WTC11 (cell line): ENCODE measurements around the gene STRADB.

Experiments used
- AFF4 ChIP-seq: sonication (generic); formaldehyde crosslinking; IDR thresholded peaks from 2 replicates; pipeline ENCODE4 v1.8.1; 2023; ENCODE audit warnings: mild to moderate bottlenecking, missing genetic modification reagents, borderline replicate concordance
- CREM ChIP-seq: sonication (generic); formaldehyde crosslinking; IDR thresholded peaks from 2 replicates; pipeline ENCODE4 v1.8.1; 2022; ENCODE audit warnings: mild to moderate bottlenecking, missing genetic modification reagents, moderate library complexity
- CTCF ChIP-seq: fragments of 200-600 bp; IDR thresholded peaks from 2 replicates; pipeline ENCODE4 v1.8.0; 2022; ENCODE audit warnings: antibody characterized with exemption
- MAX ChIP-seq: sonication (generic); formaldehyde crosslinking; IDR thresholded peaks from 2 replicates; pipeline ENCODE4 v1.8.0; 2022; ENCODE audit warnings: mild to moderate bottlenecking, missing genetic modification reagents
- PREB ChIP-seq: sonication (generic); formaldehyde crosslinking; IDR thresholded peaks from 2 replicates; pipeline ENCODE4 v1.8.1; 2022; ENCODE audit warnings: mild to moderate bottlenecking, missing genetic modification reagents, moderate library complexity, borderline replicate concordance
- SP1 ChIP-seq: sonication (generic); formaldehyde crosslinking; conservative IDR thresholded peaks from 2 replicates; pipeline ENCODE4 v1.8.1; 2022; ENCODE audit warnings: missing genetic modification reagents
- STAT6 ChIP-seq: sonication (generic); formaldehyde crosslinking; conservative IDR thresholded peaks from 2 replicates; pipeline ENCODE4 v1.8.1; 2023; ENCODE audit warnings: mild to moderate bottlenecking, low read depth, missing genetic modification reagents, moderate library complexity
- TEAD4 ChIP-seq: sonication (generic); formaldehyde crosslinking; IDR thresholded peaks from 2 replicates; pipeline ENCODE4 v1.8.0; 2022; ENCODE audit warnings: mild to moderate bottlenecking, missing genetic modification reagents
- TP53 ChIP-seq: sonication (generic); formaldehyde crosslinking; IDR thresholded peaks from 2 replicates; pipeline ENCODE4 v1.8.1; 2023; ENCODE audit warnings: mild to moderate bottlenecking, missing genetic modification reagents
- USF1 ChIP-seq: sonication (generic); formaldehyde crosslinking; IDR thresholded peaks from 2 replicates; pipeline ENCODE4 v1.8.0; 2022; ENCODE audit warnings: mild to moderate bottlenecking, missing genetic modification reagents
- USF2 ChIP-seq: sonication (generic); formaldehyde crosslinking; IDR thresholded peaks from 2 replicates; pipeline ENCODE4 v1.8.1; 2023; ENCODE audit warnings: mild to moderate bottlenecking, missing genetic modification reagents, moderate library complexity
- ZBTB21 ChIP-seq: sonication (generic); formaldehyde crosslinking; IDR thresholded peaks from 2 replicates; pipeline ENCODE4 v1.8.1; 2023; ENCODE audit warnings: mild to moderate bottlenecking, missing genetic modification reagents, borderline replicate concordance

- TF ChIP-seq CTCF, result no peak
- TF ChIP-seq PREB (CRISPR knock-in tag), result no peak
- no peak for TF ChIP-seq SP1 (CRISPR knock-in tag)
- TF ChIP-seq MAX (CRISPR knock-in tag), result no peak
- no peak for TF ChIP-seq TP53 (CRISPR knock-in tag)
- TF ChIP-seq USF2 (CRISPR knock-in tag), result no peak
- TF ChIP-seq STAT6 (CRISPR knock-in tag), result no peak
- TF ChIP-seq AFF4, result no peak
- TF ChIP-seq USF1 (CRISPR knock-in tag), result no peak
- no peak for TF ChIP-seq ZBTB21 (CRISPR knock-in tag)
- no peak for TF ChIP-seq TEAD4
- no peak for TF ChIP-seq CREM (CRISPR knock-in tag)
Measured at GRCh38 chr2:201420442-201421113, 31.0 kb upstream of the STRADB start.
